H1 (cell line): ENCODE results near the gene SLC23A3. TPM values are rescaled to one million over a fixed set of nuclear protein-coding genes. Genes with fewer than 3 reads are reported as not detected.

Source experiments
- CTCF ChIA-PET: fragments of 300-600 bp; sonication (Branson Sonifier 250); formaldehyde crosslinking; loops from one replicate; lab custom pipeline; 2021; ENCODE audit not compliant: partially characterized antibody; lab: Charles Lee
- POLR2A ChIA-PET: fragments of 300-600 bp; sonication (Branson Sonifier 250); formaldehyde crosslinking; loops from one replicate; lab custom pipeline; 2021; ENCODE audit warnings: inconsistent platforms; ENCODE audit not compliant: partially characterized antibody; lab: Charles Lee
- DNase-seq, 2 experiments: peaks; one replicate each; pipeline versions ENCODE4 v3.0.0 to v3.0.0-alpha.2; 2010 to 2022; ENCODE audit warnings: low spot score in 2 of 2, low read depth in 1 of 2, mixed read lengths in 1 of 2
- FAIRE-seq: peaks from 2 replicates; lab custom pipeline; 2011; peaks lifted over from hg19 to GRCh38; lab: Jason Lieb, UNC
- H2AFZ ChIP-seq: 2 replicates; pipeline ENCODE4 v1.8.1; 2012; ENCODE audit warnings: low read length, inconsistent platforms
- H2AK5ac ChIP-seq: 2 replicates; pipeline ENCODE4 v1.6.1; 2013; ENCODE audit warnings: low read depth, low read length
- H2BK120ac ChIP-seq: replicated peaks from 2 replicates; pipeline ENCODE3; 2013; ENCODE audit warnings: low read depth, low read length, inconsistent platforms
- H2BK12ac ChIP-seq: 2 replicates; pipeline ENCODE4 v1.6.1; 2013; ENCODE audit warnings: low read depth, low read length
- H2BK15ac ChIP-seq: 2 replicates; pipeline ENCODE4 v1.6.1; 2013; ENCODE audit warnings: low read length
- H2BK20ac ChIP-seq: 2 replicates; pipeline ENCODE4 v1.6.1; 2013; ENCODE audit warnings: low read length
- H2BK5ac ChIP-seq: 2 replicates; pipeline ENCODE4 v1.6.1; 2013; ENCODE audit warnings: low read depth, low read length
- H3K14ac ChIP-seq: 2 replicates; pipeline ENCODE4 v1.6.1; 2013; ENCODE audit warnings: inconsistent platforms; ENCODE audit not compliant: insufficient read length
- H3K18ac ChIP-seq: 2 replicates; pipeline ENCODE4 v1.6.1; 2013; ENCODE audit warnings: low read length; ENCODE audit errors: extremely low read depth
- H3K23ac ChIP-seq: 2 replicates; pipeline ENCODE4 v1.6.1; 2013; ENCODE audit warnings: inconsistent platforms; ENCODE audit not compliant: insufficient read length
- H3K23me2 ChIP-seq: 2 replicates; pipeline ENCODE4 v1.6.1; 2013; ENCODE audit warnings: low read depth, low read length
- H3K27ac ChIP-seq: 2 replicates; pipeline ENCODE4 v1.6.1; 2011; ENCODE audit warnings: low read depth, low read length, inconsistent platforms
- H3K27me3 ChIP-seq, 4 experiments: replicated peaks in 1 of 4; 1 replicate in 1 of 4; 2 replicates in 3 of 4; pipeline versions ENCODE4 v1.6.1 to v1.8.1; 2011 to 2013; ENCODE audit warnings: low read length in 3 of 4, mild to moderate bottlenecking in 3 of 4, inconsistent platforms in 2 of 4, mixed read lengths in 2 of 4, moderate library complexity in 1 of 4; ENCODE audit not compliant: control insufficient read depth in 3 of 4, insufficient read depth in 3 of 4; ENCODE audit errors: extremely low read depth in 1 of 4
- H3K36me3 ChIP-seq, 4 experiments: 2 replicates each; pipeline versions ENCODE4 v1.6.1 to v1.8.1; 2011 to 2013; ENCODE audit warnings: mild to moderate bottlenecking in 4 of 4, low read length in 3 of 4, moderate library complexity in 2 of 4, control low read depth in 1 of 4, inconsistent platforms in 1 of 4; ENCODE audit not compliant: insufficient read depth in 4 of 4, control insufficient read depth in 2 of 4
- H3K4ac ChIP-seq: replicated peaks from 2 replicates; pipeline ENCODE3; 2013; ENCODE audit warnings: low read length, low read depth, mixed read lengths, inconsistent platforms; ENCODE audit not compliant: insufficient read length
- H3K4me1 ChIP-seq, 4 experiments: replicated peaks in 1 of 4; 1 replicate in 1 of 4; 2 replicates in 3 of 4; pipeline versions ENCODE4 v1.6.1 to v1.8.1; 2011 to 2013; ENCODE audit warnings: low read length in 3 of 4, inconsistent platforms in 2 of 4, mixed read lengths in 1 of 4; ENCODE audit not compliant: insufficient read depth in 4 of 4, control insufficient read depth in 3 of 4
- H3K4me2 ChIP-seq, 2 experiments: 2 replicates each; pipeline versions ENCODE4 v1.6.1 to v1.8.1; 2011 to 2013; ENCODE audit warnings: low read depth in 2 of 2, low read length in 2 of 2, control low read depth in 1 of 2, inconsistent platforms in 1 of 2, mild to moderate bottlenecking in 1 of 2; ENCODE audit not compliant: insufficient read depth in 1 of 2
- H3K4me3 ChIP-seq, 4 experiments: fragments of 200-600, 300-600 bp in 1 of 4; sonication (generic), shearing (Covaris generic), sonication (Bioruptor Twin) in 1 of 4; 2 replicates each; pipeline versions ENCODE4 v1.5.1 to v1.8.1; 2011 to 2016; ENCODE audit warnings: low read length in 4 of 4, low read depth in 3 of 4, control low read depth in 2 of 4, inconsistent platforms in 2 of 4, mild to moderate bottlenecking in 2 of 4, mixed read lengths in 1 of 4, moderate library complexity in 1 of 4; ENCODE audit not compliant: insufficient read depth in 2 of 4; ENCODE audit errors: extremely low read depth in 1 of 4
- H3K56ac ChIP-seq: replicated peaks from 2 replicates; pipeline ENCODE3; 2013; ENCODE audit warnings: low read depth, mild to moderate bottlenecking, mixed read lengths, low read length, inconsistent platforms; ENCODE audit not compliant: insufficient read length
- H3K79me1 ChIP-seq: 2 replicates; pipeline ENCODE4 v1.6.1; 2013; ENCODE audit warnings: low read depth, low read length, control low read depth
- H3K79me2 ChIP-seq, 2 experiments: 2 replicates each; pipeline versions ENCODE4 v1.6.1 to v1.8.1; 2012 to 2013; ENCODE audit warnings: low read length in 2 of 2, mild to moderate bottlenecking in 2 of 2, inconsistent platforms in 1 of 2; ENCODE audit not compliant: insufficient read depth in 2 of 2, control insufficient read depth in 1 of 2
- H3K9ac ChIP-seq, 4 experiments: replicated peaks in 1 of 4; 1 replicate in 1 of 4; 2 replicates in 3 of 4; pipeline versions ENCODE4 v1.6.1 to v1.8.1; 2011 to 2013; ENCODE audit warnings: low read depth in 3 of 4, low read length in 3 of 4, control low read depth in 2 of 4, mild to moderate bottlenecking in 2 of 4, moderate library complexity in 2 of 4, inconsistent platforms in 1 of 4; ENCODE audit errors: extremely low read depth in 1 of 4
- H3K9me3 ChIP-seq, 2 experiments: 2 replicates each; pipeline versions ENCODE4 v1.6.1 to v1.8.1; 2012 to 2013; ENCODE audit warnings: mild to moderate bottlenecking in 2 of 2, moderate library complexity in 2 of 2, control low read depth in 1 of 2, inconsistent platforms in 1 of 2, low read depth in 1 of 2, low read length in 1 of 2, mixed read lengths in 1 of 2; ENCODE audit not compliant: insufficient read depth in 2 of 2
- H4K20me1 ChIP-seq, 2 experiments: replicated peaks in 1 of 2; 2 replicates each; pipeline versions ENCODE3 to v1.8.1; 2011 to 2013; ENCODE audit warnings: inconsistent platforms in 2 of 2, low read length in 2 of 2, mild to moderate bottlenecking in 1 of 2; ENCODE audit not compliant: insufficient read depth in 2 of 2, control insufficient read depth in 1 of 2
- H4K5ac ChIP-seq: 2 replicates; pipeline ENCODE4 v1.6.1; 2013; ENCODE audit warnings: low read length, low read depth, mixed read lengths, inconsistent platforms; ENCODE audit not compliant: insufficient read length
- H4K8ac ChIP-seq: 2 replicates; pipeline ENCODE4 v1.8.0; 2013; ENCODE audit warnings: mild to moderate bottlenecking, moderate library complexity, low read length, inconsistent platforms; ENCODE audit not compliant: insufficient read depth; ENCODE audit errors: extremely low read depth
- H4K91ac ChIP-seq: replicated peaks from 2 replicates; pipeline ENCODE3; 2013; ENCODE audit warnings: low read length, mixed read lengths, inconsistent platforms; ENCODE audit not compliant: insufficient read length
- CHD1 ChIP-seq: IDR thresholded peaks from 2 replicates; pipeline ENCODE4 v1.6.1; 2012; ENCODE audit warnings: low read depth, low read length, improper control_type of control experiment
- CHD2 ChIP-seq: IDR thresholded peaks from 2 replicates; pipeline ENCODE4 v1.6.1; 2012; ENCODE audit warnings: low read length, improper control_type of control experiment
- EGR1 ChIP-seq: IDR thresholded peaks from 2 replicates; pipeline ENCODE4 v1.6.1; 2011; ENCODE audit warnings: low read depth, low read length, borderline replicate concordance
- GABPA ChIP-seq: IDR thresholded peaks from 2 replicates; pipeline ENCODE4 v1.6.1; 2011; ENCODE audit warnings: mild to moderate bottlenecking, low read length, moderate library complexity, borderline replicate concordance; ENCODE audit not compliant: insufficient read depth
- GTF2F1 ChIP-seq: IDR thresholded peaks from 2 replicates; pipeline ENCODE4 v1.6.1; 2012; ENCODE audit warnings: low read depth, low read length, improper control_type of control experiment, borderline replicate concordance
- HDAC2 ChIP-seq, 2 experiments: fragments of 300-600 bp in 1 of 2; sonication (generic) in 1 of 2; IDR thresholded peaks; 2 replicates each; pipeline ENCODE4 v1.6.1; 2011 to 2012; ENCODE audit warnings: low read depth in 2 of 2, low read length in 2 of 2, mild to moderate bottlenecking in 2 of 2, moderate library complexity in 2 of 2, borderline replicate concordance in 1 of 2, inconsistent platforms in 1 of 2
- KDM5A ChIP-seq: fragments of 200-600 bp; IDR thresholded peaks from 2 replicates; pipeline ENCODE4 v1.7.1; 2012; ENCODE audit warnings: mild to moderate bottlenecking, low read length, inconsistent platforms, mixed read lengths
- MAX ChIP-seq: IDR thresholded peaks from 2 replicates; pipeline ENCODE4 v1.6.1; 2012; ENCODE audit warnings: inconsistent platforms
- POLR2A ChIP-seq, 2 experiments: IDR thresholded peaks; 1 replicate in 1 of 2; 2 replicates in 1 of 2; pipeline ENCODE4 v1.6.1; 2011; ENCODE audit warnings: low read depth in 2 of 2, low read length in 2 of 2, mild to moderate bottlenecking in 2 of 2; ENCODE audit errors: control extremely low read depth in 1 of 2
- POLR2AphosphoS5 ChIP-seq: IDR thresholded peaks from 2 replicates; pipeline ENCODE4 v1.6.1; 2011; ENCODE audit warnings: low read depth, low read length
- RXRA ChIP-seq: IDR thresholded peaks from 2 replicates; pipeline ENCODE4 v1.6.1; 2011; ENCODE audit warnings: low read depth, mild to moderate bottlenecking, low read length, moderate library complexity; ENCODE audit not compliant: insufficient read depth
- SRF ChIP-seq: IDR thresholded peaks from 2 replicates; pipeline ENCODE4 v1.6.1; 2011; ENCODE audit warnings: mild to moderate bottlenecking, low read depth, low read length, moderate library complexity
- WGBS, 2 experiments: shearing (Covaris generic) in 1 of 2; methylation state at CpG; one replicate each; pipeline versions ENCODE4 v1.1.6 to v1.1.7; 2013 to 2015; ENCODE audit warnings: low lambda C conversion rate in 2 of 2, mixed read lengths in 2 of 2, inconsistent platforms in 1 of 2, low coverage in 1 of 2, missing lambda C conversion rate in 1 of 2; ENCODE audit not compliant: insufficient replicate concordance in 2 of 2, insufficient coverage in 1 of 2, insufficient read length in 1 of 2; ENCODE audit errors: extremely low coverage in 1 of 2, missing lambda C conversion rate in 1 of 2; 5-methylcytosine and 5-hydroxymethylcytosine counted together
- polyA plus RNA-seq, 7 experiments: library from polyadenylated mRNA; depleted of rRNA in 3 of 7; stranded (reverse) in 5 of 7; unstranded in 2 of 7; fragments of >200 nt in 5 of 7; fragments of 200-250 nt in 2 of 7; gene quantifications; 1 replicate in 5 of 7; 2 replicates in 1 of 7; 4 replicates in 1 of 7; pipeline versions ENCODE4 v1.2.1 to v1.2.3, GENCODE V29; 2011 to 2013; ENCODE audit warnings: missing spikeins in 2 of 7, mixed read lengths in 2 of 7
- total RNA-seq: library from RNA; stranded (reverse); fragmentation: NEBNext Ultra II Directional; extraction: Animal tissue kit (Norgen Biotek cat#: 25700); gene quantifications from 2 replicates; pipeline ENCODE4 v1.2.1, GENCODE V29; 2021

SLC23A3 gene
- total and polyA plus RNA-seq, 2 of the 8 experiments (the other 6 are each of a cell fraction or from before 2014, with no cell fraction given), result 0.35 to 0.84 TPM

GRCh38 chr2:219207134-219207883 lies 37.5 kb upstream of the SLC23A3 start:
- Histone ChIP-seq H2AFZ (peak overlapping the region; percentile 92; the same call in 1 of the 2 replicates), H2BK120ac (no peak overlapping the region), H3K56ac (no peak overlapping the region), H3K4me2 (peak overlapping the region; percentile 91 to 100), H2AK5ac (no peak overlapping the region), H3K18ac (no peak overlapping the region), H3K27me3 (no peaks in the 10 kb centered on the region), H4K8ac (no peak overlapping the region; the same call in 1 of the 2 replicates), H2BK12ac (no peak overlapping the region), H3K79me2 (no peaks in the 10 kb centered on the region), H4K91ac (no peak overlapping the region), H2BK15ac (no peak overlapping the region), H3K23ac (no peak overlapping the region), H2BK20ac (no peak overlapping the region), H3K4me3 (peak overlapping the region; percentile 56 to 72 (median 64)), H4K20me1 (peaks cover 0 to 2% of the 10 kb centered on the region in 2 experiments), H3K4me1 (peaks cover 0 to 6% (median 3%) of the 10 kb centered on the region in 4 experiments; a peak in 5 of 7 replicates), H3K9me3 (no peaks in the 10 kb centered on the region; a peak in 1 of 4 replicates), H3K4ac (no peak overlapping the region), H3K79me1 (no peaks in the 10 kb centered on the region), H3K9ac (peak overlapping the region in 2 of 4 experiments; percentile 39 to 73; a peak in 3 of 7 replicates), H3K14ac (no peak overlapping the region), H2BK5ac (no peak overlapping the region; the same call in 1 of the 2 replicates), H3K27ac (peak overlapping the region; percentile 27; the same call in 1 of the 2 replicates), H3K23me2 (peaks cover 10% of the 10 kb centered on the region), H3K36me3 (peaks cover 3 to 24% (median 10%) of the 10 kb centered on the region in 4 experiments; a peak in 7 of 8 replicates), H4K5ac (no peak overlapping the region)
- FAIRE-seq (no peak), DNase-seq (no peak)
- POLR2A ChIA-PET, result interaction anchor here (0.9 to 6.1 kb wide), 9 partner anchors 11 to 45 kb away, joined by 3 to 101 read pairs (median 7); partner anchors contain the start of genes ABCB6, ANKZF1, ATG9A and CNPPD1
- WGBS, 2 experiments, result 46% methylated on average over 14 of the region's 22 CpGs; no CpG with 5 or more reads in 1 of the 2 experiments
- CTCF ChIA-PET, result interaction anchor here (0.8 to 2.4 kb wide), 10 partner anchors 9 to 424 kb away, joined by 3 to 8 read pairs (median 3); no protein-coding TSS in a partner anchor
- TF ChIP-seq POLR2AphosphoS5, result 0 out of 2 replicates have a peak, but pooled peaks have one; percentile 18
- TF ChIP-seq HDAC2 (IDR thresholded peaks at IDR 0.05; ENCODE audit: borderline replicate concordance in 1 of 2, low read depth in 2 of 2, low read length in 2 of 2), result no peak
- no peak for TF ChIP-seq EGR1
- TF ChIP-seq RXRA, result no peak
- TF ChIP-seq SRF, result no peak
- TF ChIP-seq MAX, result 0 out of 2 replicates have a peak, but pooled peaks have one; percentile 47
- no peak for TF ChIP-seq GTF2F1
- TF ChIP-seq KDM5A, result no peak
- TF ChIP-seq POLR2A (IDR thresholded peaks at IDR 0.05; ENCODE audit: control extremely low read depth in 1 of 2, low read depth in 2 of 2, low read length in 2 of 2), result no peak; a peak in 1 of 3 replicates
- no peak for TF ChIP-seq GABPA
- no peak for TF ChIP-seq CHD2
- TF ChIP-seq CHD1, result no peak
